Measurements from ENCODE around the gene TSPAN17. TPM values are rescaled to one million over a fixed set of nuclear protein-coding genes. Genes with fewer than 3 reads are reported as not detected.

TSPAN17 gene
- total and polyA plus RNA-seq, 9 donors = 7.5 to 28.5 (median 14.9) TPM

- no peaks in the 10 kb centered on the region for H3K27me3 ChIP-seq
- DNase-seq = no peak
- H3K4me1 ChIP-seq (ENCODE audit: insufficient read depth) = no peaks in the 10 kb centered on the region
- TF ChIP-seq EP300 (IDR thresholded peaks at IDR 0.05) (no peak), POLR2A (IDR thresholded peaks at IDR 0.05) (no peak), CTCF (IDR thresholded peaks at IDR 0.05) (no peak)
- no peak overlapping the region for H3K4me3 ChIP-seq
- H3K36me3 ChIP-seq = no peaks in the 10 kb centered on the region
- no peaks in the 10 kb centered on the region for H3K9me3 ChIP-seq
- intact Hi-C loops (cut with DNase I) = no loop called here
- WGBS, 3 donors = 20 to 39% (median 34%) methylated on average over 17 to 31 of the region's 31 CpGs
- H3K27ac ChIP-seq = no peak overlapping the region
Observed at GRCh38 chr5:176679365-176680225, 32.3 kb downstream of the TSPAN17 start.

GRCh38 chr5:176680226-176680563, 32.9 kb downstream of the TSPAN17 start:
- Histone ChIP-seq H3K36me3 (no peaks in the 10 kb centered on the region), H3K27me3 (no peaks in the 10 kb centered on the region), H3K4me1 (ENCODE audit: insufficient read depth) (no peaks in the 10 kb centered on the region), H3K9me3 (no peaks in the 10 kb centered on the region), H3K4me3 (no peak overlapping the region), H3K27ac (no peak overlapping the region)
- 2 to 4% (median 3%) methylated on average over 14 to 32 of the region's 33 CpGs for WGBS, 3 donors
- DNase-seq = no peak
- intact Hi-C loops (cut with DNase I) = no loop called here
- TF ChIP-seq POLR2A (IDR thresholded peaks at IDR 0.05) = no peak
- no peak for TF ChIP-seq EP300 (IDR thresholded peaks at IDR 0.05)
- TF ChIP-seq CTCF (IDR thresholded peaks at IDR 0.05) = no peak

- WGBS, 3 donors = 58 to 61% (median 59%) methylated on average over 6 of the region's 6 CpGs
- no peaks in the 10 kb centered on the region for H3K36me3 ChIP-seq
- intact Hi-C loops (cut with DNase I) = no loop called here
- TF ChIP-seq EP300 (IDR thresholded peaks at IDR 0.05) (no peak), CTCF (IDR thresholded peaks at IDR 0.05) (no peak), POLR2A (IDR thresholded peaks at IDR 0.05) (no peak)
- no peak overlapping the region for H3K4me3 ChIP-seq
- DNase-seq = no peak
- H3K27ac ChIP-seq = no peak overlapping the region
- H3K4me1 ChIP-seq (ENCODE audit: insufficient read depth) = no peaks in the 10 kb centered on the region
- no peaks in the 10 kb centered on the region for H3K27me3 ChIP-seq
- H3K9me3 ChIP-seq = no peaks in the 10 kb centered on the region
Observed at GRCh38 chr5:176682016-176682531, 34.8 kb downstream of the TSPAN17 start.

GRCh38 chr5:176685010-176685409, 37.7 kb downstream of the TSPAN17 start:
- DNase-seq = no peak
- Histone ChIP-seq H3K27me3 (no peaks in the 10 kb centered on the region), H3K4me1 (ENCODE audit: insufficient read depth) (no peaks in the 10 kb centered on the region), H3K27ac (no peak overlapping the region), H3K4me3 (no peak overlapping the region), H3K9me3 (no peaks in the 10 kb centered on the region), H3K36me3 (no peaks in the 10 kb centered on the region)
- TF ChIP-seq POLR2A (IDR thresholded peaks at IDR 0.05) (no peak), CTCF (IDR thresholded peaks at IDR 0.05) (no peak)
- intact Hi-C loops (cut with DNase I) = no loop called here
